ENCODE results near the gene SHKBP1. TPM values are rescaled to one million over a fixed set of nuclear protein-coding genes. Genes with fewer than 3 reads are reported as not detected.

The SHKBP1 gene
- total RNA-seq, 1 donor = 16.3 TPM

GRCh38 chr19:40547836-40548235, 28.8 kb upstream of the SHKBP1 start:
- H3K27ac ChIP-seq (ENCODE audit: low read depth, low read length) = no peak overlapping the region
- no peaks in the 10 kb centered on the region for H4K20me1 ChIP-seq (ENCODE audit: insufficient read depth, low read length)
- peaks cover 9% of the 10 kb centered on the region for H3K27me3 ChIP-seq (ENCODE audit: insufficient read depth, low read length)
- H3K9me3 ChIP-seq (ENCODE audit: low read depth, low read length) = no peaks in the 10 kb centered on the region
- peak; percentile 25 for DNase-seq (ENCODE audit: insufficient read length, low spot score, missing footprints)
- no peak overlapping the region for H3K4me3 ChIP-seq (ENCODE audit: insufficient read depth, low read length)
- H3K4me2 ChIP-seq (ENCODE audit: insufficient read depth, low read length) = no peak overlapping the region
- no peaks in the 10 kb centered on the region for H3K36me3 ChIP-seq (ENCODE audit: insufficient read depth, low read length)
- H3K4me1 ChIP-seq (ENCODE audit: insufficient read depth, low read length) = no peaks in the 10 kb centered on the region
- H2AFZ ChIP-seq (ENCODE audit: low read length) = no peak overlapping the region
- no peaks in the 10 kb centered on the region for H3K79me2 ChIP-seq (ENCODE audit: insufficient read depth, low read length)
- no peak for TF ChIP-seq CTCF (IDR thresholded peaks at IDR 0.05; ENCODE audit: extremely low read depth, low read depth, low read length)

DNA sequence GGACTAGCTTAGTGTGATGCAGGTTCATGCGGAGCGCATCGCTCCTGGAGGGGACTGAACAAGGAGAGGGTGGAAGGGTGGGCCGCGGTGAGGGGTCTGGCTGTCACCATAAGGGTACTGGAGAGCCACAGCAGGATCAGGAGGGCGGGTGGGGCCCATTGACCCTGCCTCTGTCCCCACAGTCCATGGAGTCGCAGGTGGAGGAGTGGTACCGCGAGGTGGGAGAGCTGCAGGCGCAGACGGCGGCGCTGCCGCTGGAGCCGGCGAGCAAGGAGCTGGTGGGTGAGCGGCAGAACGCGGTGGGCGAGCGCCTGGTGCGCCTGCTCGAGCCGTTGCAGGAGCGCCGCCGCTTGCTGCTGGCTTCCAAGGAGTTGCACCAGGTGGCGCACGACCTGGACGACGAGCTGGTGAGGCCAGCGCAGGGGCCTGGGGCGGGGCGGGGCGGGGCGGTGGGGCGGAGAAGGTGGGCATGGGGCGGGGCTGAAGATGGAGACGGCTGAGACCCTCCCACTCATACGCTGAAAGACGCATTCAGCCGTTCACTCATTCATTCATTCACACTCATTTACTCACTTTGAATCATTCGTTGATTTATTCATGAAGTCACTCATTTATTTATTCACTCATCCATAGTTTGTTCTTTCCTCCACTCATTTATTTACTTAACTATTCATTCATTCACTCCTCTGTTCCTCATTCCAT, 27.5 kb upstream of the SHKBP1 start:
- no peaks in the 10 kb centered on the region for H3K9me3 ChIP-seq (ENCODE audit: low read depth, low read length)
- H3K4me2 ChIP-seq (ENCODE audit: insufficient read depth, low read length) = no peak overlapping the region
- H4K20me1 ChIP-seq (ENCODE audit: insufficient read depth, low read length) = no peaks in the 10 kb centered on the region
- H3K27me3 ChIP-seq (ENCODE audit: insufficient read depth, low read length) = peaks cover 17% of the 10 kb centered on the region
- no peaks in the 10 kb centered on the region for H3K36me3 ChIP-seq (ENCODE audit: insufficient read depth, low read length)
- no peak overlapping the region for H2AFZ ChIP-seq (ENCODE audit: low read length)
- no peaks in the 10 kb centered on the region for H3K79me2 ChIP-seq (ENCODE audit: insufficient read depth, low read length)
- no peak overlapping the region for H3K27ac ChIP-seq (ENCODE audit: low read depth, low read length)
- peak; percentile 91 for DNase-seq (ENCODE audit: insufficient read length, low spot score, missing footprints)
- H3K4me3 ChIP-seq (ENCODE audit: insufficient read depth, low read length) = no peak overlapping the region
- H3K4me1 ChIP-seq (ENCODE audit: insufficient read depth, low read length) = no peaks in the 10 kb centered on the region
- peak; percentile 21 for TF ChIP-seq CTCF (IDR thresholded peaks at IDR 0.05; ENCODE audit: extremely low read depth, low read depth, low read length)

- Histone ChIP-seq H3K4me3 (ENCODE audit: insufficient read depth, low read length) (no peak overlapping the region), H3K27ac (ENCODE audit: low read depth, low read length) (no peak overlapping the region), H3K4me1 (ENCODE audit: insufficient read depth, low read length) (no peaks in the 10 kb centered on the region), H3K27me3 (ENCODE audit: insufficient read depth, low read length) (peaks cover 24% of the 10 kb centered on the region), H2AFZ (ENCODE audit: low read length) (no peak overlapping the region), H3K4me2 (ENCODE audit: insufficient read depth, low read length) (no peak overlapping the region), H3K9me3 (ENCODE audit: low read depth, low read length) (no peaks in the 10 kb centered on the region), H3K79me2 (ENCODE audit: insufficient read depth, low read length) (no peaks in the 10 kb centered on the region), H3K36me3 (ENCODE audit: insufficient read depth, low read length) (no peaks in the 10 kb centered on the region), H4K20me1 (ENCODE audit: insufficient read depth, low read length) (no peaks in the 10 kb centered on the region)
- TF ChIP-seq CTCF (IDR thresholded peaks at IDR 0.05; ENCODE audit: extremely low read depth, low read depth, low read length) = no peak
- DNase-seq (ENCODE audit: insufficient read length, low spot score, missing footprints) = no peak
Measured at GRCh38 chr19:40550951-40551350, 25.7 kb upstream of the SHKBP1 start.

DNA sequence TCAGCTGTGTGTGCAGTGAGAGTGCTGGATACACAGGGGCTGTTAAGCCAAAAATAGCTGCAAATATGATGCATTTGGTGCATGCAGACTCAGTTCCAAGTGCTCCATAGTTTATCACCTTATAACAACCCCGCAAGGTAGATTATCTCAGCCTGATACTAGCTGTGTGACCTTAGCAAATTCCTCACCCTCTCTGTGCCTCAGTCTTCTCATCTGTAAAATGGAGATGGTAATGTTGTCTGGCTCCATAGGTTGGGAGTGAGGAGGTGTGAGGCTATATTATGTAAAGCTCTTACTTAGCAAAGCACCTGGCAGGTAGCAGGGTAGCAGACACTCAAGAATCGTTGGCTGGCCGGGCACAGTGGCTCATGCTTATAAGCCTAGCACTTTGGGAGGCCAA, 23.8 kb upstream of the SHKBP1 start:
- H3K27me3 ChIP-seq (ENCODE audit: insufficient read depth, low read length) = peaks cover 24% of the 10 kb centered on the region
- H3K36me3 ChIP-seq (ENCODE audit: insufficient read depth, low read length) = no peaks in the 10 kb centered on the region
- TF ChIP-seq CTCF (IDR thresholded peaks at IDR 0.05; ENCODE audit: extremely low read depth, low read depth, low read length) = no peak
- H2AFZ ChIP-seq (ENCODE audit: low read length) = no peak overlapping the region
- H4K20me1 ChIP-seq (ENCODE audit: insufficient read depth, low read length) = no peaks in the 10 kb centered on the region
- H3K4me2 ChIP-seq (ENCODE audit: insufficient read depth, low read length) = no peak overlapping the region
- H3K4me1 ChIP-seq (ENCODE audit: insufficient read depth, low read length) = no peaks in the 10 kb centered on the region
- H3K79me2 ChIP-seq (ENCODE audit: insufficient read depth, low read length) = no peaks in the 10 kb centered on the region
- DNase-seq (ENCODE audit: insufficient read length, low spot score, missing footprints) = no peak
- no peak overlapping the region for H3K4me3 ChIP-seq (ENCODE audit: insufficient read depth, low read length)
- H3K9me3 ChIP-seq (ENCODE audit: low read depth, low read length) = no peaks in the 10 kb centered on the region
- H3K27ac ChIP-seq (ENCODE audit: low read depth, low read length) = no peak overlapping the region
